ENCODE measurements around the gene NME8. TPM values are rescaled to one million over a fixed set of nuclear protein-coding genes. Genes with fewer than 3 reads are reported as not detected.

The NME8 gene
- total and polyA plus RNA-seq, 2 donors (not counting 3 experiments of a cell fraction or from before 2014, with no cell fraction given), result not detected

GRCh38 chr7:37932543-37932942 is 84.1 kb downstream of the NME8 start:
- dilution Hi-C loops (cut with MboI; ENCODE audit: extremely low pct_ligation_motif_present, low sequenced_read_pairs) (no loop called here), intact Hi-C loops (cut with micrococcal nuclease) (no loop called here)
- CTCF ChIA-PET, result interaction anchor here (0.8 to 1.7 kb wide), 2 partner anchors 16 to 31 kb away, joined by 5 to 6 read pairs; partner anchors contain the start of gene SFRP4

More at GRCh38 chr7:37932543-37932942, 84.1 kb downstream of the NME8 start:
- Histone ChIP-seq H3K4me1 (ENCODE audit: control insufficient read depth, extremely low read depth, insufficient read depth, low read length) (no peaks in the 10 kb centered on the region), H3K27ac (ENCODE audit: insufficient read depth, low read depth, low read length) (no peak overlapping the region), H3K9ac (replicated peaks; ENCODE audit: extremely low read depth, insufficient read depth, low read length) (no peak overlapping the region), H3K9me3 (replicated peaks; ENCODE audit: control insufficient read depth, insufficient read depth, low read length) (no peaks in the 10 kb centered on the region), H3K79me2 (ENCODE audit: control insufficient read depth, insufficient read depth, low read length) (no peaks in the 10 kb centered on the region), H3K4me3 (replicated peaks in 1 of 3; ENCODE audit: insufficient read depth in 1 of 3, low read depth in 1 of 3, low read length in 3 of 3) (no peak overlapping the region), H4K20me1 (replicated peaks; ENCODE audit: control insufficient read depth, extremely low read depth, insufficient read depth, low read length) (no peaks in the 10 kb centered on the region), H3K27me3 (ENCODE audit: control insufficient read depth in 2 of 2, insufficient read depth in 2 of 2, low read length in 2 of 2) (no peaks in the 10 kb centered on the region), H2AFZ (ENCODE audit: low read depth, low read length) (no peak overlapping the region), H3K4me2 (ENCODE audit: insufficient read depth, low read length) (no peak overlapping the region), H3K36me3 (ENCODE audit: control insufficient read depth in 2 of 2, extremely low read depth in 1 of 2, insufficient read depth in 2 of 2, low read length in 2 of 2) (no peaks in the 10 kb centered on the region), H3K9me1 (replicated peaks; ENCODE audit: control insufficient read depth, extremely low read depth, insufficient read depth, low read length) (no peaks in the 10 kb centered on the region)
- TF ChIP-seq JUN (IDR thresholded peaks at IDR 0.05; ENCODE audit: borderline replicate concordance, insufficient read depth, insufficient read length, low read depth), result no peak
- TF ChIP-seq GATA2 (IDR thresholded peaks at IDR 0.05; ENCODE audit: insufficient read depth, insufficient read length, low read depth, low read length), result no peak
- TF ChIP-seq MYC (IDR thresholded peaks at IDR 0.05; ENCODE audit: low read depth, low read length), result no peak
- TF ChIP-seq EZH2 (IDR thresholded peaks at IDR 0.05; ENCODE audit: borderline replicate concordance, low read depth, low read length, severe bottlenecking), result no peak
- TF ChIP-seq CTCF (IDR thresholded peaks at IDR 0.05; ENCODE audit: extremely low read depth in 1 of 2, insufficient read depth in 1 of 2, low read depth in 1 of 2, low read length in 2 of 2), result no peak
- no peak for TF ChIP-seq POLR2A (IDR thresholded peaks at IDR 0.05; ENCODE audit: low read depth, low read length)
- no peak for TF ChIP-seq POLR2AphosphoS5 (IDR thresholded peaks at IDR 0.05; ENCODE audit: insufficient read depth, low read depth, low read length)
- no peak for TF ChIP-seq MAX (IDR thresholded peaks at IDR 0.05; ENCODE audit: insufficient read depth, insufficient read length)
- TF ChIP-seq FOS (IDR thresholded peaks at IDR 0.05; ENCODE audit: borderline replicate concordance, insufficient read depth, low read length), result no peak
- BruUV-seq (replicated peaks), result no TSS peak
- FAIRE-seq, result no peak
- POLR2A ChIA-PET, result no interaction called here
- no peak for DNase-seq (ENCODE audit: low read depth, low spot score)

All from endothelial cell of umbilical vein (primary cell).